ENCODE measurements around the gene MAP3K4. TPM values are rescaled to one million over a fixed set of nuclear protein-coding genes. Genes with fewer than 3 reads are reported as not detected.

MAP3K4 gene
- polyA plus RNA-seq, 3 donors, result 3.2 to 12.3 (median 3.5) TPM

GRCh38 chr6:161130541-161130940 is 139.0 kb downstream of the MAP3K4 start:
- H3K79me2 ChIP-seq (ENCODE audit: insufficient read depth, low read length), result no peaks in the 10 kb centered on the region
- no peak overlapping the region for H3K9ac ChIP-seq (ENCODE audit: insufficient read depth, low read length, poor library complexity, severe bottlenecking)
- H3K27ac Mint-ChIP-seq, result peak overlapping the region in 5 of 7 donors; percentile 8 to 79 (median 38)
- H3K36me3 Mint-ChIP-seq, result peaks cover 47 to 50% of the 10 kb centered on the region in 2 donors
- intact Hi-C loops (cut with micrococcal nuclease), result no loop called here
- TF ChIP-seq, protein P1, sequence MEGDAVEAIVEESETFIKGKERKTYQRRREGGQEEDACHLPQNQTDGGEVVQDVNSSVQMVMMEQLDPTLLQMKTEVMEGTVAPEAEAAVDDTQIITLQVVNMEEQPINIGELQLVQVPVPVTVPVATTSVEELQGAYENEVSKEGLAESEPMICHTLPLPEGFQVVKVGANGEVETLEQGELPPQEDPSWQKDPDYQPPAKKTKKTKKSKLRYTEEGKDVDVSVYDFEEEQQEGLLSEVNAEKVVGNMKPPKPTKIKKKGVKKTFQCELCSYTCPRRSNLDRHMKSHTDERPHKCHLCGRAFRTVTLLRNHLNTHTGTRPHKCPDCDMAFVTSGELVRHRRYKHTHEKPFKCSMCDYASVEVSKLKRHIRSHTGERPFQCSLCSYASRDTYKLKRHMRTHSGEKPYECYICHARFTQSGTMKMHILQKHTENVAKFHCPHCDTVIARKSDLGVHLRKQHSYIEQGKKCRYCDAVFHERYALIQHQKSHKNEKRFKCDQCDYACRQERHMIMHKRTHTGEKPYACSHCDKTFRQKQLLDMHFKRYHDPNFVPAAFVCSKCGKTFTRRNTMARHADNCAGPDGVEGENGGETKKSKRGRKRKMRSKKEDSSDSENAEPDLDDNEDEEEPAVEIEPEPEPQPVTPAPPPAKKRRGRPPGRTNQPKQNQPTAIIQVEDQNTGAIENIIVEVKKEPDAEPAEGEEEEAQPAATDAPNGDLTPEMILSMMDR (IDR thresholded peaks at IDR 0.05), result no peak
- H3K4me1 ChIP-seq (ENCODE audit: control insufficient read depth in 1 of 2, insufficient read depth in 2 of 2, low read length in 2 of 2), result no peaks in the 10 kb centered on the region
- H4K20me1 ChIP-seq (ENCODE audit: insufficient read depth, low read length), result no peaks in the 10 kb centered on the region
- peak overlapping the region in 1 of 2 donors; percentile 57 for H3K27ac ChIP-seq (ENCODE audit: low read depth in 1 of 2, low read length in 2 of 2)
- H3K4me3 Mint-ChIP-seq, result no peak overlapping the region
- no peak overlapping the region for H3K4me3 ChIP-seq (replicated peaks in 1 of 3; ENCODE audit: low read depth in 2 of 3, low read length in 3 of 3)
- H2AFZ ChIP-seq (ENCODE audit: insufficient read depth, low read depth, low read length, poor library complexity, severe bottlenecking), result no peak overlapping the region
- H3K27me3 ChIP-seq (ENCODE audit: control insufficient read depth in 2 of 2, insufficient read depth in 2 of 2, low read length in 2 of 2), result no peaks in the 10 kb centered on the region
- peaks cover 3% of the 10 kb centered on the region for H3K4me1 Mint-ChIP-seq
- H3K27me3 Mint-ChIP-seq (ENCODE audit: low read depth in 3 of 3), result no peaks in the 10 kb centered on the region
- H3K36me3 ChIP-seq (replicated peaks in 1 of 2; ENCODE audit: control insufficient read depth in 1 of 2, insufficient read depth in 2 of 2, low read length in 2 of 2), result peaks cover 0 to 49% of the 10 kb centered on the region in 2 donors
- H3K9me3 Mint-ChIP-seq, result peaks cover 0 to 5% (median 0%) of the 10 kb centered on the region in 7 donors
- no peak overlapping the region for H3K4me2 ChIP-seq (replicated peaks; ENCODE audit: extremely low read depth, low read length, poor library complexity, severe bottlenecking)
- DNase-seq, result no peak
- 100% methylated on average over 4 of the region's 7 CpGs for WGBS (ENCODE audit: insufficient coverage)
- no peaks in the 10 kb centered on the region for H3K9me3 ChIP-seq (replicated peaks in 1 of 2; ENCODE audit: control insufficient read depth in 1 of 2, insufficient read depth in 1 of 2, low read length in 2 of 2)

DNA sequence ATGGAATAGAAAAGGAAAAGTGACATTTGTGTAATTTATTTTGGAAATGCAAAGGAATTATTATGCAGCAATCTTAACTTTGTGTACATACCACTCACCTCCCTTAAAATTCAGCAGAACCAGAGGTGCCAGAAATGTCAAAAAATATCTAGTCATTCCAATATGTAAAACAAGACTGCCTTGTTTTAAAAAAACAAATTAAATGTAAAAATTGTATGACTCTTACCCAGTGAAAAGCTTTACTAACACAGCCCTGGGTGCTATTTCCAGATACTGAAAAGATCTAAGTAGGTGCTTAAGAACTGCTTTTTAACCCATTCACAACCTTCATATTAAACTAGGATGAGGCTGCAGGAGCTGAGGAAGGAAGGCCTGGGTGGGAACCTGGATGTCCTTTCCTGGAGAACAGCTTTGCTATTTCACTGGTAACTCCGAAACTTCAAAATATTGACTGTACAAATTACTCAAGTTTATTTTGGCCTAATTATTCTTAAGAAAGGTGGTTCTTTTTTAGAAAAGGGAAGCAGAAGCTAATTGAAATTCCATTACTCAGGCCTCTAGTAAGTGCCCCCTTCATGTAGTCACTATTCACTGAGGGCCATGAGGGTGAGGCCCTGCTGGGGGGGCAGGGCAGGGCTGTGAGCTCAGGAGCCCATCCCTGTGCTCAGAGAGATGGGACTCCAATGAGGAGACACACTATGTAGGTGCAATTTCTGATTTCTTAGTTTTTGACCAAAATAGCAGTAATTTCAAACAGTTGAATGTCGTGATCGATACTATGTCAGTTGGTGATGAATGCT is 139.6 kb downstream of the MAP3K4 start:
- Histone ChIP-seq H3K79me2 (ENCODE audit: insufficient read depth, low read length) (no peaks in the 10 kb centered on the region), H3K4me2 (replicated peaks; ENCODE audit: extremely low read depth, low read length, poor library complexity, severe bottlenecking) (no peak overlapping the region), H3K36me3 (replicated peaks in 1 of 2; ENCODE audit: control insufficient read depth in 1 of 2, insufficient read depth in 2 of 2, low read length in 2 of 2) (peaks cover 0 to 45% of the 10 kb centered on the region in 2 donors), H3K9ac (ENCODE audit: insufficient read depth, low read length, poor library complexity, severe bottlenecking) (no peak overlapping the region), H3K4me1 (ENCODE audit: control insufficient read depth in 1 of 2, insufficient read depth in 2 of 2, low read length in 2 of 2) (peaks cover 6% of the 10 kb centered on the region in 2 donors), H2AFZ (ENCODE audit: insufficient read depth, low read depth, low read length, poor library complexity, severe bottlenecking) (no peak overlapping the region), H3K4me3 (replicated peaks in 1 of 3; ENCODE audit: low read depth in 2 of 3, low read length in 3 of 3) (no peak overlapping the region), H3K9me3 (replicated peaks in 1 of 2; ENCODE audit: control insufficient read depth in 1 of 2, insufficient read depth in 1 of 2, low read length in 2 of 2) (no peaks in the 10 kb centered on the region), H3K27me3 (ENCODE audit: control insufficient read depth in 2 of 2, insufficient read depth in 2 of 2, low read length in 2 of 2) (no peaks in the 10 kb centered on the region), H4K20me1 (ENCODE audit: insufficient read depth, low read length) (no peaks in the 10 kb centered on the region), H3K27ac (ENCODE audit: low read depth in 1 of 2, low read length in 2 of 2) (peak overlapping the region in 1 of 2 donors; percentile 57)
- H3K27ac Mint-ChIP-seq, result peak overlapping the region in 4 of 7 donors; percentile 21 to 70 (median 43)
- no peak for DNase-seq
- intact Hi-C loops (cut with micrococcal nuclease), result no loop called here
- no peak overlapping the region for H3K4me3 Mint-ChIP-seq
- H3K36me3 Mint-ChIP-seq, result peaks cover 46 to 49% of the 10 kb centered on the region in 2 donors
- 100% methylated on average over 2 of the region's 3 CpGs for WGBS (ENCODE audit: insufficient coverage)
- H3K4me1 Mint-ChIP-seq, result peaks cover 9% of the 10 kb centered on the region
- TF ChIP-seq, protein P1 (IDR thresholded peaks at IDR 0.05), result no peak
- peaks cover 0 to under 1% (median 0%) of the 10 kb centered on the region in 7 donors for H3K9me3 Mint-ChIP-seq
- H3K27me3 Mint-ChIP-seq (ENCODE audit: low read depth in 3 of 3), result no peaks in the 10 kb centered on the region

Data from CD14-positive monocyte (primary cell).